ENCODE results near the gene SPRED1.

SPRED1 gene

DNA sequence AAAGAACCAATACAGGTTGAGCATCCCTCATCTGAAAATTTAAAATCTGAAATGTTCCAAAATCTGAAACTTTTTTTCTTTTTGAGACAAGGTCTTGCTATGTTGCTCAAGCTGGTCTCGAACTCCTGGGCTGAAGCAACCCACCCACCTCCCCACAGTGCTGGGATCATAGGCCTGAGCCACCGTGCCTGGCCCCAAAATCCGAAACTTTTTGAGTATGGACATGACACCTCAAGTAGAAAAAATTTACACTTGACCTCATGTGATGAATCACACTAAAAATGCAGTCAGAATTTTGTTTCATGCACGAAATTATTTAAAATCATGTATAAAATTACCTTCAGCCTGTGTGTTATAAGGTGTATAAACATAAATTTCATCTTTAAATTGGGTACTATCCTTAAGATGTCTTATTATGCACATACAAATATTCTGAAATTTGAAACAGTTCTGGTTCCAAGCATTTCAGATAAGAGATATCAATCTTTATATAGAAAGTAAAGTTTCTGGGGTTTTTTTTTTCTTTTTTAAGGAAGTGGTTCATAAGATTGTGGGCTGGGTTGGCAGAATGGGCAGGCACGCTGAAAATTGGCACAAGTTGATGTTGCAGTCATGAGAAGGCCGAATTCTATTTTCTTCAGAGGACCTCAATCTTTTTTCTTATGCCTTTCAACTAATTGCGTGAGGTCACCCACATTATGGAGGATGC, 72.5 kb downstream of the SPRED1 start:
- no peak overlapping the region for H3K4me3 ChIP-seq (ENCODE audit: low read length)
- no peak for DNase-seq (ENCODE audit: low read depth, low spot score)

DNA sequence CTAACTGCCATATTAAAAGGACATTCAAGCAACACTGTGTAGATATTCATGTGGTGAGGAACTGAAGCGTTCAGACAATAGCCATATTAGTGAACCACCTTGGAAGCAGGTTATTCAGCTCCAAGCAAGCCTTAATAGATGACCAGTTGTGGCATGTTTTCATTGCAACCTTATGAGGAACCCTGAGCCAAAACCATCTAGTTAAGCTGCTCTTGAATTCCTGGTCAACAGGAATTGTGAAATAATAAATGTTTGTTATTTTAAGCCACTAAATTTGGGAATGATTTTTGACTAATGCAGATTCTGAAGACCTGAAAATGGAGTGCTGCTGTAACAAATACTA, 73.0 kb downstream of the SPRED1 start:
- no peak overlapping the region for H3K4me3 ChIP-seq (ENCODE audit: low read length)
- no peak for DNase-seq (ENCODE audit: low read depth, low spot score)

DNA sequence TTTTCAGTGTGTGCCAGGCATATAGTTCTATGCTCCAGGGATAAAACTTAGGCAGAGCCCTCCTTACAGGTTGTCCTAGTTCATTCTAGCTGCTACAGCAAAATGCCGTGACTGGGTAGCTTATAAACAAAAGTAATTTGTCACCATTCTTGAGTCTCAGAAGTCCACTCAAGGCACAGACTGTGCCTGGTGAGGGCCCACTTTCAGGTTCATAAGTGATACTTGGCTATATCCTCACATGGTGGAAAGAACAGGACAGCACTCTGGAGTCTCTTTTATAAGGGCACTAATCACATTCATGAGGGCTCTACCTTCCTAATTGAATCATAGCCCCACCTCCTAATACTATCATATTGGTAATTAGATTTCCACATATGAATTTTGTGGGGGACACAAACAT, 80.1 kb downstream of the SPRED1 start:
- DNase-seq (ENCODE audit: low read depth, low spot score), result no peak
- H3K4me3 ChIP-seq (ENCODE audit: low read length), result no peak overlapping the region

DNA sequence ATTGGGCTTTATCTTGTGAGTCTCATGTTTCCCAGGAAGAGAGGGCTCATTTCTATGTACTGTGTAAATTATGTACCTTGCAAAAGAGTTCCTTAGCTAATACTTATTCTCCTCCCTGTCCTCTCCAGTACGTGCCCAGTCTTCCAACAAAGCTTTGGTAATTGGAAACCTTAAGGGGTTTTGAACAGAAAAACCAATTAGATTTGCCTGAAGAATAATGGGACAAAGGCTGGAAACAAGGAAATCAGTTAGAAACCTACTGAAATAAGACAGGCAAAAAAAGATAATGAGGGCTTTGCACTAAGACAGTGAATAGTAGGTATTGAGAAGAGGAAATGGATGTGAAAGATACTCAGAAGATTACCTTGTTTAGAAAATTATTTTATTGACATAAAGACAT, 82.5 kb downstream of the SPRED1 start:
- no peak for DNase-seq (ENCODE audit: low read depth, low spot score)
- no peak overlapping the region for H3K4me3 ChIP-seq (ENCODE audit: low read length)

DNA sequence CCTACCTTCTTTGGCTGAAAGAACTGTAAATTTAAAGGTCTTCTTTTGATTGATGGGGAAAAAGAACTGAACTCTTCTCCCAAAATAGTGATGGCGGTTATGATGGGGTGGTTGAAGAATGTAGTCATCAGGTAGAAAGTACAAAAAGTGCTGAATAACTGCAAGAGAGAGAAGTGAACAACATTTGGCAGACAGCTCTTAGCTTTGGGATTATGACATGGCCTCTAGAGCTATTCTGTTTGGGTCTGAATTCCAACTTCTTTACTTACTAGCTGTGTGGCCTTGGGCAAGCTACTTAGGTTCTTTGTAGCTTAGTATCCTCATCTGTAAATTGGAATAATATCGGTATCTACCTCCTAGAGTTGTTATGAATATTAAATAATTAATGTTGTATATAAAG, 91.7 kb downstream of the SPRED1 start:
- no peak overlapping the region for H3K4me3 ChIP-seq (ENCODE audit: low read length)
- no peak for DNase-seq (ENCODE audit: low read depth, low spot score)

DNA sequence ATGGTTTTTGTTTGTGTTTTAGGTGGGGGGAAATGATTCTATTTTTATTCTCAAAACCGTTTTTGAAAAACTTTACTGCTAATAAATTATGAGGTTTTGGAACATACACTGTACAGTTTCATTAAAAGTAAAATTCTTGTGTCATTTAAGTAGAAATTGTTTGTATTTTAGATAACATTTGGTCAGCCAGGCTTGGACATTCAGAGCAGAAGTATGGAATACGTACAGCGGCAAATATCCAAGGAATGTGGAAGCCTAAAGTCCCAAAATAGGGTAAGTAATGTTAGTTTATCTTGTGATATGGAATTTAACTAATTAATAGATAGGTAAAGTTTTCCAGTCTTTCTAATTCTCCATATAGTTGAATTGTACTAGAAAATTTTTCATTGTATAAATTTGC, 96.6 kb downstream of the SPRED1 start:
- H3K4me3 ChIP-seq (ENCODE audit: low read length), result no peak overlapping the region
- no peak for DNase-seq (ENCODE audit: low read depth, low spot score)

DNA sequence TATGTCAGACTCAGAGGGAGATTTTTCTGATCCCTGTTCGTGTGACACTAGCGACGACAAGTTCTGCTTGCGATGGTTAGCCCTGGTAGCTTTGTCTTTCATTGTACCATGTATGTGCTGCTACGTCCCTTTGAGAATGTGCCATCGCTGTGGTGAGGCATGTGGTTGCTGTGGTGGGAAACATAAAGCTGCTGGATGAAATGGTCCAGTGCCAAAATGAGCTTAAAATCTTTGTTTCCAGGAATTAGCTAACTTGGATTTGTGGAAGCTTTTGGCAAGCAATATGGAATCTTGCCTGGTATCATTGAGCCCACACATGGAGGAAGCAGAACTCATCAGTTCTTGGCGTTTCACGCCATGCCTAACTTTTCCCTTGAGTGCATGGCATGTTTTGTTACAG, 98.8 kb downstream of the SPRED1 start:
- DNase-seq (ENCODE audit: low read depth, low spot score), result no peak
- no peak overlapping the region for H3K4me3 ChIP-seq (ENCODE audit: low read length)

DNA sequence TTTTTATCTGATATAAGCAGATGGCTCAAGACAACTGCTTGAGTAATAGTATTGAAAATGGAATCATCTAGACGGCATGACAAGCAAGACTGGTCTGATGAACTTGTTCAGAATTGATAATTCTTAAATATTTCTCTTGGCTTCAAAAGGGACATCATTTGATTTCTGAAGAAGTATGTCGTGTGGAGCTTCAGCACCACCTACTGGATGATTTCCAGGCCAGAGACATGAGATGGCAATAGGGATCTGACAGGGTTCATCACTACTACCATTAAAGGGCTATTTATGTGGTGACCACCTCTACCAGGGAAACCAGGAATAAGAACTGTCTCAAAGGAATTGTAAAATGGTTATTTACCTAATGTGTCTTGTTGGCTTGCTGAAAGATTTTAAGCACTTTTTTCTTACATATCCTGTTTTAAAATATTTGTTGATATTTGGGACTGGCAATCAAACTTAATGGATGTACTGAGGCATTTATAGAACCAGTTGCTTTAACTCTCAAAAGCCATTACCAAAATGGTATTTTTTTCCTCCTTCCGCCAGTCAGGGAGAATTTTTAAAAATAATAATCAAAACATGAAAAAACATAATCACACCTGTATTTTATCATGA, 101.8 kb downstream of the SPRED1 start:
- DNase-seq (ENCODE audit: low read depth, low spot score), result peak; percentile 65
- H3K4me3 ChIP-seq (ENCODE audit: low read length), result no peak overlapping the region

DNA sequence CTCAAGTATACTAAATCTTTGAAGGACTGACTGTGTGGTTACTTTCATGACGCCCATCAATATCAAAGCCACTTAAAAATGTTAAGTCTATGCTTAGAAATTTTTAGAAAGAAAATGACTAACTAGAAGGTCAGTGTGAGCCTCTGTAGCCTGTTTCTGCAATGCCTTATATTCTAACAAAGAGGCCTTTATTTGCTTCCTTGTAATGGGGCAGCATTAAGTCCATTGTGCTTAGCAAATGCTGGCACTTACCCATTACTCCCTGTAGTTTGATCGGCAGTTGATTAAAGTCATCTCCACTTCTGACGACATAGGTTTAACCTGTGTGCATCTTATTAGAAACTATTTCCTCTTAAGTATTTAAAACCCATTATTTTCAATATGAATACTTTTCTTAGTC, 109.7 kb downstream of the SPRED1 start:
- no peak overlapping the region for H3K4me3 ChIP-seq (ENCODE audit: low read length)
- no peak for DNase-seq (ENCODE audit: low read depth, low spot score)

DNA sequence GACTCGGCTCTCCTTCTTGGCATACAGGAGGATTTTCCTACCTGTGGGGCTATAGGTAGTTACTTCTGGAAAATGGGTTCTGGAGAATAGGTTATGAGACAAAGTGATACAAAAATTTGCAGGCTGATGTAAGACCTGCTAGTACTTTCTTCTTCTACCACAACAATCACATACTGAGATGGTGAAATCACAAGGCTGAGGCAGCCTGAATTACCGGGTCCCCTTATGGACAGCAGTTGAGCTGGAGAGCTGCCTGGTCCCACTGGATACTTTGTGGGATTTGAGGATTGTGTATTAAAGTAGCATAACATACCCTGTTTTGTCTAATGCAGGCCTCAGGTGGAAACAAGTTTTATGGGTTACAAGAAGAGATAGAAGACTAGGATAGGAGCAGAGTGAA, 114.8 kb downstream of the SPRED1 start:
- H3K4me3 ChIP-seq (ENCODE audit: low read length), result no peak overlapping the region
- DNase-seq (ENCODE audit: low read depth, low spot score), result no peak

DNA sequence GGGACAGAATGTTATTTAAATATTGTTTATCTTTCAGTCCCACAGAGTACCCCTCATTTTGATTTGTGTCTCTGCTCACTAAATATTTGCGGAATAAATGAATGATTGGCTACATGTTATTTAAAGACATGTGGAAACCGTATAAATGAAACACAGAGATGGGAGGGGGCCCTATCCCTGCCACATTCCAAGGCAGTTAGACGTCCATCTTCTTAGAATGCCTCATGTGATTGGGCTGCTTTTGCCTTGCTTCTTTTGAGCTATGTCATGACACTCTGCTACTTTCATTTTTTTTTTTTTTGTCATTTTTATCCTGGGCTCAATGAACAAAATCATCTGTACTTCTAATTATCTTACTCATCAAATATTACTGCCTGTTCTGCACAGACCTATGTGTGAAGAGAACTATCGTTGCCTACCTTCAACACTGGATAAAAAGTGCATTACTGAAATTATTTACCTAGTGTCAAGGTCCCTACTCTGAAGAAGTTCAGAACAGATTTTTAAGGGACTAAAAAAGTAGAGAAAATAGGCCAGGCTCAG, 117.4 kb downstream of the SPRED1 start:
- DNase-seq (ENCODE audit: low read depth, low spot score), result no peak
- H3K4me3 ChIP-seq (ENCODE audit: low read length), result no peak overlapping the region

DNA sequence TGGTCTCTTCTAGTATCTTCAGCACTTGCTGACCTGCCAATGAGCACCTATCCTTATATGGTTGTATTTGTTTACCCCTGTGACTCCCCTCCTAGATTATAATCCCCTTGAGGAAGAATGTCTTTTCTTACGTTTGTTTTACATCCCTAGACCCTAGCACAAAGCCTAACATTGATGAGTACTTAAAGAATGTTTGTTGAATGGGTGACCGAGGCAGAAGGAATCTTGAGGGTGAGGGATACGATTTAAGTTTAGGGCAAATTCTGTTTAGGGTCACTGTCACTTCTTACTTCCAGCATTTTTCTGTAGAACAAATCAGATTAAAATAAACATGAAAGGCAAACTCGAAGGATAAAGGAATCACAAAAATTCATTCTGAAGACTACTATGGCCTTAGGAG, 120.4 kb downstream of the SPRED1 start:
- H3K4me3 ChIP-seq (ENCODE audit: low read length), result no peak overlapping the region
- DNase-seq (ENCODE audit: low read depth, low spot score), result no peak

DNA sequence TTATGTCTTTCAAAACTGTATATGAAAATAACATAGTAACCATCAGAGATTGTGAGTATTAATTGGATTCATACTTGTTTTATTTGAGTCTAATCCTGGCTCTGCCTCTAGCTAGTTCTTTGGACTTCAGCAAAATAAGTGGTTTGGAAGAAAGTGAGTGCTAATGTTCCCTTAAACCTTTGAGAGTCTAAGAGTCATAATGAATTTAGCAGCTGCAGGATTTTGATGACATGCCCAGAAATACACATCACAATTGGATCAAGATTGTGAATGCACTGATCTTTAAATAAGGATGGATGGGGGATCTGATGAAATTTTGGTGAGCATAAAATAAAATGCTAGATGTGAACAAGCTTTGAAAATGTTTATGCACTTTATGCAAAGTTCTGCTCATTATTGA, 121.4 kb downstream of the SPRED1 start:
- DNase-seq (ENCODE audit: low read depth, low spot score), result no peak
- no peak overlapping the region for H3K4me3 ChIP-seq (ENCODE audit: low read length)

DNA sequence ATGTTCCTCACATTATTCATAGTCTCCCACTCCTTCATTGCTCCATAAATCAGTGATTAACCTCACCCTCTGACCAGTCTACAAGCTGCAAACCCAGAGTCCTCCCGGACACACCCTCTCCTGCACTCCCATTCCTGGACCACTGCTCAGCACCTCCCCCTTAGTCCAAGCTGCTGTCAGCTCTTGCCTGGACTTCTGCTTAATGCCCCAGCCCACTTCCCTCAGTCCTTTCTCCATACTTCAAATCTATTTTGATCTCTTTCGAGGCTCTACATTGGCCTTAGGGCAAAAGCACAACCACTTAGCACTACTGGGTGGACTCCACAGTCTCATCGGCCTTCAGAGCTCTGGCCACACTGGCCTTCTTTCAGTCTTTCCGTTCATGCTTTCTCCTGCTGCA, 121.9 kb downstream of the SPRED1 start:
- no peak for DNase-seq (ENCODE audit: low read depth, low spot score)

DNA sequence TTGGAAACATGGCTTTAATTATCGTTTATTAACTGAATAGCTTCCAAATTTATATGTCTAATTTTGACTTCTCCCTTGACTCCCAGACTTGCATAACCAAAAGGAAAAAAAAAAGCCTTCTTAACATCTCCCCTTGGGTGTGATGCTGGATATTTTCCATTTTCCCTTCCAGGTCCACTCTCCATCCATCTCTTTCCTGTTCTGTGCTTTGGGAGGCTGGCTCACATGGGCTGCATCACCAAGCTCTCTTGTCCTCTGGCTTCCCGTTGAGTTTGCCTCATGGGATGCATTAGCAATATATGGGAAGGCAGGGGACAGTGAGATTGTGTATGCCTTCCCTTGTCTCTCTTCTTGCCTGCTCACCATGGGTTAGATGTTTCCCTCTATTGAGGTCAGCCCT, 123.4 kb downstream of the SPRED1 start:
- DNase-seq (ENCODE audit: low read depth, low spot score), result no peak
- H3K4me3 ChIP-seq (ENCODE audit: low read length), result no peak overlapping the region

More for the DNA sequence above, 121.9 kb downstream of the SPRED1 start:
- no peak overlapping the region for H3K4me3 ChIP-seq (ENCODE audit: low read length)

DNA sequence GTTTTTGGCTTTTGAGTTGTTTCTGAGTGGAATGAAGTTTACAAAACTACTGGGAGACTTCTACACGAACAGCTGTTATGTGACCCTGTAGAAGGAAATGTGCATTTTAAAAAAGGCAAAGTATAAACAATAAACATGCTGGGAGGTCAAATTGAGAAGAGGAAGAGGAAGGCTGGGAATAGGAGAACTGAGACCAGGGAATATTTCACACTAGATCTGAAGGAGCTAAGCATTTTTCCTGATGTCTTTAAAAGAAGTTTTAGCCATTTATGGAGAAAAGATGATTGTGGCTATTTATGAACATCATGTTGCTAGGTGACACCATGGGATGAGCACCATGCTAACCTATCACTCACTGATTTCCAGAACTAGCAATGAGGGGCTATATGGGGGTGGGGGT, 125.0 kb downstream of the SPRED1 start:
- no peak overlapping the region for H3K4me3 ChIP-seq (ENCODE audit: low read length)
- DNase-seq (ENCODE audit: low read depth, low spot score), result no peak

DNA sequence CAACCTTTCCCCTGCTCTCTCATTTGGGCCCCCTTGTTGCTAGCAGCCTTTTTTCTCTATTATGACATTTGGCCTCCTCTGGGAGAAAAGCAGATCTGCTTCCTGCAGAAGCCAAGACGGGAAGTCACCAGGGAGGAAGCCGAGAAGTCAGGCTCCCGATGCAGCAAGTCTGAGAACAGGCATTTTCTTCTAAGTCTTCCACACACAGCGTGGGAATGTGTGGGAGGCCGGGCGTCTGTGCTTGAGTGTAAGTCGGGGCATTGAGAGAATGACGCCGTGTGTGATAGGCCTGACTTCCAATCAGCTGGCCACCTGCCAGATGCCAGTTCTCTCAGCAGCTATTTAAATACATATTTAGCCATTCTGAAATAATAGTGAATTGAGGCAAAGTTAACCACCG, 125.5 kb downstream of the SPRED1 start:
- DNase-seq (ENCODE audit: low read depth, low spot score), result no peak
- no peak overlapping the region for H3K4me3 ChIP-seq (ENCODE audit: low read length)

DNA sequence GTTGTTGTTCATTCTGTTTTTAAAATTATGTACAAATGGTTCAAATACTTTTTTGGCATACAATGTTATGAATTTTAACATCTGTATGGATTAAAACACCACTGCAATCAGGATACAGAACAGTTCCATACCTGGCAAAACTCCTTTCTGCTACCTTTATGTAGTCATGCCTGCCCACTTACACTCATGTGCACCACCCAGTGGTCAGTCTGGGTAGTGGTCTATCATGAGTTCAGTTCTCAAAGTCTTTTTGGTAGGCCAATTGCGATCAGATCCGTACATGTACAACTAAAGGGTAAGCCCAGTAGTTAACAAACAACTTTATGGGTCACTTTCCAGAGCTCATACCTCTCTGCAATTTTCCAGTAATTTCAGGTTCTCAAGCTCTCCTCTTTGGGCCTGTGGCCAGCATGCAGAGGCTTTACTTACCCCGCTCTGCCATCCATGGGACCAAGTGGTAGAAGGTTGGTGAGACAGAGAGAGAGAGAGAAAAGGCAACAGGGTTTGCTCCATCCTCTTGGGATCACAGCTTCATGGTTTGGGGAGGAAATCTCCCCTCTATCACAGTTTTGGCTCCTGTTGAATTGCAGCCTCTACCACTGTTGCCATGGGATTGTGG, 137.4 kb downstream of the SPRED1 start:
- peak; percentile 61 for DNase-seq (ENCODE audit: low read depth, low spot score)
- no peak overlapping the region for H3K4me3 ChIP-seq (ENCODE audit: low read length)

DNA sequence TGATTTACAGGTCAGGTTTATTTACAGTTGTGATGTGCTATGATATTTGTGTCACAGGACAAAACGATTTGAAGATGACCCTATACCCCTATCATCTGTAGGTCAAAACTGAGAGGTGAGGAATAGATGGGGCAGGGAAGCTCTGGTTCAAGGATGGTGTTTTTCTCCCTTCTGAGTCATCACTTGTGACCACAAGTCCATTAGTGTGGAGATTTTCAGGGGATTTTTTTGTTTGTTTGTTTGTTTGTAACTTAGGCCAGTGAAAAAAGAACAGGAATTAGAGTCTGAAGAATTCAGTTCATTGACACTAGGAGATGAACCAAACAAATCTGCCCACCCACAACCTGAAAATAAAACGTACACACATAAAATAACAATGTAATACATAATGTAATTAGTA, 138.6 kb downstream of the SPRED1 start:
- DNase-seq (ENCODE audit: low read depth, low spot score), result no peak
- no peak overlapping the region for H3K4me3 ChIP-seq (ENCODE audit: low read length)

DNA sequence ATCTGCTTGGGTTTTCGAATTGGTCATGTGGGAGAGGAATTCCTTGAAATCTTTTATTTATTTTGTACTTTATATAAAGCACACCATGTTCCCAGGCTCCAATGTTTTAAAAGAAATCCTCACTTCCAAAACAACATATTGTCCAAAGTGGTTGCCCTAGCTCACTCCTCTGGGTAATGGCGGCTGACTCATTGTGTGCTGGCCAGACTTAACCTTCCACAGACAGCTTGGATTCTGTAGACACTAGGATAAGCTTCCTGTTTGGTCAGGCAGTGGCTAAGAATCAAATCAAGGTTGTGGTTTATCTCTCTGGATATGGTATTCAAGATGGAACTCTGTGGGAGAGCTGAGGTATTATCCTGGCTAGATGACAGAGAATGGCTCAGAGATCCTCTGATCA, 145.5 kb downstream of the SPRED1 start:
- DNase-seq (ENCODE audit: low read depth, low spot score), result no peak
- H3K4me3 ChIP-seq (ENCODE audit: low read length), result no peak overlapping the region

DNA sequence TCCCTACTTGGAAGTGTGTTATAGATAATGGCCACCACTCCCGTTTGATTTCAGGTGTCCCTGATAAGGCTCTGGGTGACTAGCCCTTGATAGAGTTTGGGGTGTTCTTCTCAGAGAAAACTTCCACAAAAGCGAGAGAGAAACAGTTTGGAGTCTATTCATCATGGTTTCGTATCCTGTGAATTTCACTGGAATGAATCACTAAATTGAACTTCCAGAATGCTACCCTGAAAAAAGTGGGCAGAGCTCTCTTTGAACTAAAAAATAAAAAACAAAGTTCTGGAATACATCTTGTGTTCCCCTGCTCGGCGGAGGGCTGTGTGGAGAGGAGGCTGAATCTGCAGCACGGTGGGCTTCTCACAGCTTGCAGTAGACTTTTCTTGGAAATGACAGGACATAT, 148.5 kb downstream of the SPRED1 start:
- H3K4me3 ChIP-seq (ENCODE audit: low read length), result no peak overlapping the region
- DNase-seq (ENCODE audit: low read depth, low spot score), result no peak

All from Jurkat, Clone E6-1 (cell line).